SKM-1 treated with dmso at 0.1 percent for 144 hours (cell line): ENCODE data around the gene GLCCI1.
"Not testable (repeated sequence)": the region's sequence is repeated elsewhere in the genome, so short reads cannot be mapped to it uniquely, and the experiment has no call there.

Experiments
- DNase-seq: peaks from one replicate; lab custom pipeline; 2025; ENCODE audit not compliant: unreplicated experiment; lab: John Stamatoyannopoulos, UW

GLCCI1 gene

DNA sequence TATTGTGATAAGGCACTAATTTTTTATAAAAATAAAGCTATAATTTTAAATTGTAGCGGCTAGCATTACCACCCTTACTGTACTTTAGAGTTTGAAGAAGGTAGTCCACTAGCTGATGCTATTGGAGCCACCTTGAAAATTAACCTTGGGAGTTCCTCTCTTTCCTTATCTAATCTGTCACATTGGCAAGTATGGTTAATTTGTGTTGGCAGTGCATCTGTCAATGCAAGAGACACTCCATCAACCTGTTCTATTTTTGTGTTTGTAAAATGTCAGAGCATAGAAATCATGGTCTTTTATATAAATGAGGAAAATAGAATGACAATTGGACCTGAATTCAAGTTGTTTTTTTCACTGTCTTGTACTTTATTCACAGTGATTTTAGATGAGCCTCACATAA, 20.5 kb downstream of the GLCCI1 start:
- DNase-seq, result no peak

DNA sequence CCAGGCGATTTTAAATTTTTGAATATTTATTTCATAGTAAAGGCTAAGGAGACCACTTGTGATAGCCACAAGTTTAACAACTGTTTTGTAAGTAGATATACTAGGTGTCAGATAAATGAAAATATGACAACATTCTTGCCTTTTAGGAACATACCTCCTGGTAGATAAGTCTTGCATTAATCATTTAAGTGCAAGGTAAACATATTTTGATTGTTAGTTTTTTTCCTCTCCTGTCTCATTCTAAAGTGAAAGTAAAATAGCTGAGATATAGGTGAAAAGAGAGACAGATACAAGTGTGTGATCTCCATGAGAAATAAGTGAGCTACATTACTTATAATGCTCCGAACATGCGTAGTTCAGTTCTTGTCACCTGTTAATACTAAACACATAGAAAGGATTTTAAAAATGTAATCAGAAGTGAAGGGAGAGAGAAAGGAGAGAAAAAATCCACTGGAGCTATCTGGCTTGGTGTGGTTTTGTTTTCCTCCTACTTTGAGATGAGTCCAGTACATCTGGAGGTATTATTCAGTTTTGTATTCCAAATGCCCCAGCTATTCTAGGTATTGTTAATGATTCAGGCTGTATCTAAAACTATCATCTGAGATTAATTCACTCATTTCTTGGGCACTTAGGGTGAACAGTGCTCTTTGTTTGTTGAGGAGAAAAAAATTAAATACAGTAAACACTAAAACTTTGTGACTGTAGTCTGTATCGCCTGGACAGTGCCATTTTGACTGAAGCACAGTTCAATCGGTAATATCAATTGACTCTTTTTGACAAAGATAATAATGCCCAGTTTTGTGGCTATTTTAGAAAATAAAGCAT, 21.2 kb downstream of the GLCCI1 start:
- no peak for DNase-seq

DNA sequence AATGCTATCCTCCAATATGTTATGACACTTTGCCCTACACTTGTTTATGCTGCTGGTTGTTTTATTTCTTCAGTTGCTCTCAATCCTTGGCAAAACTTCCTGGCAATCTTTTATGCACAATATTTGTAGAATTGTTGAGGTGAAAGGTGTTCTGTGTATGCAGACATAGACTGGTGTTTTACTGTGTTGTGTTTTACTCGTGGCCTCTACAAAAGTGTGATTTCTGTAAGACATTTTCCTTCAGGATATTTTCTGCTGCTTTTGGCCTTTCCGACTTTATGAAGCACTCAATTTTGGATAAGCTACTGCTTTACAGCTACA, 21.8 kb downstream of the GLCCI1 start:
- no peak for DNase-seq

DNA sequence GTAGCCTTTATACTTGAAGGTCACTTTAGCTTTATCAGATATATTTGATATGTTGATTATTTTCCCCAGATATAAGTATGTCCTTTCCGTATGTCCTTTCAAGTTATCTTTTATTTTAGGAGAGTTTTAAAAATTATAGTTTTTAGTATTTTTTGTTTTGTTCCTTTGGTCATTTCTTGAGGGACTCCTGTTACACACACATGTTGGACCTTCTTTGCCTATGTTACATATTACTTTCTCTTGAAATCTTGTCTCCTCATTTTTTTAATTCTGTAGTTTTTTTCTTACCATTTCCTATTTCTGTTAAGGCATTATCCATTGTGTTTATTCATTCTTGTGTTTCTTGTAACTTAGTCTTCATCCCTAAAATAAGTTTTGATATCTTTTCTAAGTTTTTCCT, 23.9 kb downstream of the GLCCI1 start:
- DNase-seq, result no peak

DNA sequence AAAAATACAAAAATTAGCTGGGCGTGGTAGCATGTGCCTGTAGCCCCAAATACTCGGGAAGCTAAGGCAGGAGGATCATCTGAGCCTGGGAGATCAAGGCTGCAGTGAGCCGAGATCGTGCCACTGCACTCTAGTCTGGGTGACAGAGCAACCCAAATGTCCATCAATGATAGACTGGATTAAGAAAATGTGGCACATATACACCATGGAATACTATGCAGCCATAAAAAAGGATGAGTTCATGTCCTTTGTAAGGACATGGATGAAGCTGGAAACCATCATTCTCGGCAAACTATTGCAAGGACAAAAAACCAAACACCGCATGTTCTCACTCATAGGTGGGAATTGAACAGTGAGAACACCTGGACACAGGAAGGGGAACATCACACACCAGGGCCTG, 26.8 kb downstream of the GLCCI1 start:
- DNase-seq, result not testable (repeated sequence)

DNA sequence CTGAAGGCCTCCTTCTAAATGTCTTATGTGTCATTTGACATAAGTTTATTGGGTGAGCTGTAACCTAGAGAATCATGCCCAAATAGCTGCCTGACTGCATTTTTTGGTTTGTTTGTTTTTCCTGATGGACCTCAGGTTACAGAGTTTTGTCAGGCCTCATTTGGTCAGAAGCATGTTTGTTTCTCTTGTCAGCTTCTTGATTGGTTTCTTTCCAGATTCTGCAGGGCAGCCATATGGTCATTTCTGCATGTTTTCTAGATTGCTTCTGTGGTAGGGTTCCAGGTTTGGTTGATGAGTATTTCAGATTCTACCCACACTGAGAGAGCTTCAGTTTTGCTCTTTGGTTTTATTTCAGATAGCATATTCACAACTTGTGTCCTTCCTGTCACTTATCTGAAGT, 28.0 kb downstream of the GLCCI1 start:
- no peak for DNase-seq

DNA sequence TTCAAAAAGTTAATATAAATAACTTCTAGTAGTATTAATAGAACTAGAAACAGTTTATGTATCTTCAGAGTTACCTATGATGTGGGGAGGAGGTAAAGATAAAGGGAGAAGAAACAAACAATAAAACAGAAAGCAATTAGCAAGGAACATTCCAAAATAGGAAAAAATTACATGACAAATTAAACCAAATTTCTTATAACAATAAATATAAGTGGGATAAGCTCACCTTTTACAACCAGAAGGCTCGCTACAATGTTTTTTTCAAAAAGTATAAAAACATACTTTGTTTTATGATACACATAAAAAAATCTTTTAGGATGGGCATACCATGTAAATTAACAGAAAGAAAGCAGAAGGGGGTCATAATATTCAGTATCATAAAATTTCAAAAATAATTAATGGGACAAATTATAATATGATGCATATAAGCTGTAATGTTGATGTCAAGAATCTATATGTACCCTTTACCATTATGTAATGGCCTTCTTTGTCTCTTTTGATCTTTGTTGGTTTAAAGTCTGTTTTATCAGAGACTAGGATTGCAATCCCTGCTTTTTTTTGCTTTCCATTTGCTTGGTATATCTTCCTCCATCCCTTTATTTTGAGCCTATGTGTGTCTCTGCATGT, 31.8 kb downstream of the GLCCI1 start:
- DNase-seq, result no peak

DNA sequence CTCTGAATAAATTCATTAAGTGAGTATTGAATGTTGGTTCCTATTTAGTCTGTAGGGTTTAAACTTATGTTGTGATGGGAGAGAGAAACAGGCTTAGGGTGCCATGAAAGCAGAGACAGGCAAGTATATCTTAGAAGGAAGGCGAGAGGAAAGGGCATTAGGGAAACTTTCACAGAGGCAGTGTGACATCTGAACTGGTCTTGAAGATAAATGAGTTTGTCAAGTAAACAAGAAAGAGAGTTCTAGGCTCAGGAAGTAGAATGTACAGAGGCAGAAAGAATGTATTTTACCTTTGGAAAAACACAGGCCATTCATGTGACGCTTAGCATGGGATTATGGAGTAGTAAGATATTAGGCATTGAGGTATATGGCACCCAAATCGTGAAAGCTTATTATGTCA, 34.5 kb downstream of the GLCCI1 start:
- no peak for DNase-seq

DNA sequence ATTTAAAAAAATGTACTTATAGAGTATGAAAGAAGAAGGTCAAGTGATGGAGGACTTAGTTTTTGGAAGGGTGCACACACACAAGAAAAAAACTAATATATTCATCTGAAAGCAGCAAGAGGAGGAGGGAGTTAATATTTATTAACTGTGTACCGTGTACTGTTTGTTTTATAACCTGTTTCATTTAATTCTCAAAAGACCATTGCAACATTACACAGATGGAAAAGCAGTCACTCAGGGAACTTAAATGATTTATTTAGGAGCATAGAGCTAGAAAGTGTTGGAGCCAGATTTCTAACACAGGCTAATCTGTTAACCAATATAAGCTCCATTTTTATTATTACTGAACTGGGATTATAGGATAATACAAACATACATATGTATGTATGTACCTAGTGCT, 36.7 kb downstream of the GLCCI1 start:
- no peak for DNase-seq

DNA sequence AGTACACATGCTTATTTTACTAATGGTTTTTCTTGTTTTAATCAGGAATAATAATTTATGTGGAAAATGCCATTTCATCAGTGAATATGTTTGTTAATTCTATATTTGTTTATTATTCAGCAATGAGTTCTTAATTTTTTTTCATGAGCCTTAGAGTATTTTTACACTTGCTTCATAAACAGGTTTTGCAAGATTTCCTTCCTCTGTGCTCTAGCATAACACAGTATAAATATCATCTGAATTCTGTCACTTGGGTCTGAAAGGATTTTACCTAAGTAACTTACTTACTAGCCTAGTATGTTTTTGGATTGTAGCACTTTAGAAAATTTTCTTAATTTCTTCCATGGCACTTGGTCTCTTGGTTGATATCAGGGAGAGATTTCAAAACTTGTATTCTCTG, 45.8 kb downstream of the GLCCI1 start:
- DNase-seq, result no peak

DNA sequence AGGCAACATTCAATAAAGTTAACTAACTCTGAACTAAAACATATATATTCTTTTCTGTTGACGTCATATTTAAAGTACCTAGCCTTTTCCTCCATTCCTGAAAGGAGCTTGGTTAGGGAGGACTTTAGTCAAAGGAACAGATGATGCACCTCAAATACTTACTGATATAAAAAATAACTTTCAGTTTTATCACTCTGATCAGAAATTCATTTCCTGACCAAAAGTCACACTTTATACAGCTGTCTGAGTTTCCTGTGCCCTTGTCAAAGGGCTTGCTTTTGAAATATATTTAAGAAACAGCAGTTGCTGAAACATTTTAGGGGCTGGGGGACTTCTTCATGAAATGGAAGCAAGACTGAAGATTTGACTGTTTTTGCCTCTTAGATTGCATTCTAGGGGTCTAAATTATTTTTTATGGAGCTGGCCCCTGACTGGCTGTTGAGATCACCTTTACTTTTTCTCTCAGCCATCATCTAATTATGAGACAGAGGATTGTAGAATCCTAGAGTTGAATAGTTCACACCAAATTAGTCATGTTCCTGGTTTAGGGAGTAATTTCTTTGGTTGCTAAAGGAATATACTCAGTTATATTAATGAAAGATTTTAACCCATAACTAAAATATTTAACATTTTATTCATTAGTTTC, 46.6 kb downstream of the GLCCI1 start:
- no peak for DNase-seq

DNA sequence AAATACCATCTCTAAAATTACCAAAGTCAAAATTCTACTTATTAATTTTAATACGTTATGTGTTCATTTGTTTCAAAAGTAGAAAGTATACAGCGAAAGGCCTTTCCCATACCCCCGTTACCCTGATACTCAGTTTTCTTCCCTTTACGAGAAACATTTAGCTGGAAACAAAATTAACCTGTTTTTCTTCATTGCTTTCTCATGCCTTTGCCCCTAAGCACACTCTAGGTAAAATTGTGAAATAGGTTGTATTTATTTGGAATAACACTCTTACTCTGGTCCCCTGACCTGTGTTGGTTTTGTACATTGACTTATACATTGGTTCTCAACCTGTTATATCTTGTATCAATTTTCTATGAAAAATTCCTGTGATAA, 47.1 kb downstream of the GLCCI1 start:
- DNase-seq, result no peak

DNA sequence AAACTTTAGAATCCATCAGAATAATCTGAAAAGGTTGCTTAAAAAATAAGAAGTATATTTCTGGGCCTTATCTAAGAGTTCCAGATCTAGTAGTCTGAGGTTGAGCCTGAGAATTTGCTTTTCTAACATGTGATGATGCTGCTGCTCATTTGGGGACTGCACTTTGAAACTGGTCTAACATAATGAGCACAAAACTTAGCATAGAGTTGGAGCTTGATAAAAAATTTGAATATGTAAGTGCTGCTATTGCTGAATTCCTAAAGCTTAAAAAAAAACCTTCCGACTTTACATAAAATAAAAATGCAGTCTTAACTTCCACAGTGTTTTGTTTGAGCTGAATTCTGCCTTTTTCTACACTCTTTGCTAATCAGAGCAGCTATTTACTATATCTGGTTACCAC, 48.8 kb downstream of the GLCCI1 start:
- DNase-seq, result no peak

DNA sequence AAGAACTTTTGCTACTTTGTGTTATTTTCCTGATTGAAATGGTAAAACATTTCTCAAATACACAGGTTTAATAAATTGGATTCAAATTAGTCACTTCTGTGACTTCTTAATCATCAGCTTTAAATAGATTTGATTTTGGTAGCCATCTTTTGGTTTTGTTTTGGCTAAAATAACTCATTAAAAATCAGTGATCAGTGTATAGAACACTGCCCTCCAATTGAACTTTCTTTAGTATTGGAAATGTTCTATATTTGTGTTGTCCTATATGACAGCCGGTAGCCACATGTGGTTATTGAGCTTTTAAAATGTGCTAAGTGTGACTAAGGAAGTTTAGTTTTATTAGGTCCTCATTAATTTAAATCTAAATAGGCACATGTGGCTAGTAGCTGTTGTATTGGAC, 50.4 kb downstream of the GLCCI1 start:
- no peak for DNase-seq

DNA sequence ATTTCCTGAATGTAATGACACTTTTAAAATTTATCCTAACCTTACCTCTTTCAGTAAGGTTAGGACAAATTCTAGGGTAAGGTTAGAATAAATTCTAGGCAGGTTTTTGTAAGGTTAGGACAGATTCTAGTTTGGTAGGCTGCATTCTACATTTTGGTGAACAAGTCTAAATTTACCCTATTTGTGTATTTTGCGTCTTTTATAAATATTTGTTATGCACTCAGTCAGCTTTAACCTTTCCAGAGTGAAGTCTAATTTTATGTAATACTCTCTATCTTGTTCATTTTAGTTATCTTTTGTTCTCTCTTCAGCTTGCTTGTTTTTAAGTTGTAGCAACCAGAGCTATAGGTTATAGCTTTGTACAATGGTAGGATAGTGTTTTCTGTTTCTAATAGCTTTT, 54.0 kb downstream of the GLCCI1 start:
- DNase-seq, result no peak

DNA sequence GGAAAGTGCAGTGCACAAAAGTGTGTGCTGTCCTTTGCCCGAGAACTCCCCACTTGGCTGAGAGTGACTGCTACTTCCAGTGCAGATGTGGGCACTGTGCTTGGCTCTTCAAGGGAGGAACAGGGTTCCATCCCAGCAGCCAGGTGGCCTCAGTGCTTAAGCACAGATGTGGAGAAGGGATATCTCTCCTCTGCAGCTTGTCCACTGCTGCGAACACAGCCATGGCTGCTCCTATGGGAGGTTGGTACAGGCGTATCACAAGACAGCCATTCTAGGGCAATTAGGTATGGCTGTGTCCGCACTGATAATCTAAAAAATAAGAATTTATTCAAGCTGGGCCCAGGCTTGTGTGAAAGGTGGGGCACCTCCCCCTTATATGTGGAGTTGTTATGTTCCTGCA, 66.6 kb downstream of the GLCCI1 start:
- no peak for DNase-seq

DNA sequence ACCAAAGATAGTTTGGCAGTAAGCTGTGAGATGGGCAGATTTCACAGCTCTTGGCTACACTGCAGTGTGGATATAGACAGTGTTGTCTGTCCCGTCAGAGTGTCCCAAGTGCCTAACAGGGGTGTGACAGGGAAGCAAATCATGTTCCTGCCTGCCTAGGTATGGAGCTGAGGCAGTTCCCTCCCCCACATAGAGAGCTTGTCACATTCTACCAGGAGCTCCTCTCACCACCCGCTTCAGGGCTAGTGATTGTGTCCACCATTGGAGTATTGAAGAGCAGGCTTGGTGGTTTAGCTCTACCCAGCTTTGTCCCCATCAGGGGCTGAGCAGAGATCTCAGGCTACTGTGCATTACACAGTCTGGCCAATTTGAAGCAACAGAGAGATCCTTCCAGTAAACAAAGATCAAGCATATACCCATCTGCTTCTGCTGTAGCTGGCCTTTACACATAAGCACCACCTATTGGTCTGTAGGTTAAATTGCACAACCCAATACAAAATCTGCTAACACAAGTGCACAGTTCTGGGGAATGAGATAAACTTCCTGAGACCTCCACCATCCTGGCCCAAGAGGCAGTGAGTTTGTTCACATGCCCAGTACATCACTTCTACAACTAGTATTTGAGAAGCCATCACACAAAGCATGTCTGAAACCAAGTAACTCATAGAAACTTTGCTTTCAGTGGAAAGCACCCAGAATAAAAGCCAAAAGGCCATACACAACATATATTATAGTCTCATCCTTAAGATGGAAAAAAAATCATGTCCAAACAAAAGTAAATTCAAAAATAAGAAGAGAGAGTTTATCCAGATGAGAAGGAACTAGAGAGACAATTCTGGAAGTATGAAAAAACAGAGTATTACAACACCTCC, 67.3 kb downstream of the GLCCI1 start:
- DNase-seq, result peak; percentile 41

DNA sequence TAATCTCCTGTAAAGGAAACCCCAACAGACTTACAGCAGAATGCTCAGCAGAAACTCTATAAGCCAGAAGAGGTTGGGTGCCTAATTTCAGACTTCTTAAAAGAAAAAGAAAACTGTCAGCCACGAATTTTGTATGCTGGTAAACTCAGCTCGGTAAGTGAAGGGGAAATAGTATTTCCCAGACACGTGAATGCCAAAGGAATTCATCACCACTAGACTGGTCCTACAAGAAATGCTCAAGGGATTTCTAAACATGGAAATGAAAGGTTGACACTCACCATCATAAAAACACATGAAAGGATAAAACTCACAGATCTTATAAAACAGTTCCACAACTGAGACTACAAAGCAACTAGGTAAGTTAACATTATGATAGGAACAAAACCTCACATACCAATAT, 68.6 kb downstream of the GLCCI1 start:
- DNase-seq, result no peak

DNA sequence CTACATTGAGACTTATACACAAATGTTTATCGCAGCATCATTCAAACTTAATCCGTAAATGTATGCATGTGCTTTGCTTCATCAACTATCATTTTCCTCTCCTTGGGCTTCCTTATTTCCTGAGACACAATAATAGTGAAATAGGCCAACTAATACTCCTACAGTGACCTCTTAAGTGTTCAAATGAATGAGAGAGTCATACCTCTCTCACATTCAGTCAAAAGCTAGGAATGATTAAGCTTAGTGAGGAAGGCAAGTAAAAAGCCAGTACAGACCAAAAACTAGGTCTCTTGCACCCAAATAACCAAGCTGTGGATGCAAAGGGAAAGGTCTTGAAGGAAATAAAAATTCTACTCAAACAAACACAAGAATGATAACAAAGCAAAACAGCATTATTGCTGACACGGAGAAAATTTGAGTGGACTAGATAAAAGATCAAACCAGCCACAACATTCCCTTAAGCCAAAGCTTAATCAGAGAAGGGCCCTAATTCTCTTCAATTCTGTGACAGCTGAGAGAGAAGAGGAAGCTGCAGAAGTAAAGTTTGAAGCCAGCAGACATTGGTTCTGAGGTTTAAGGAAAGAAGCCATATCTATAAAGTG, 72.3 kb downstream of the GLCCI1 start:
- DNase-seq, result no peak

DNA sequence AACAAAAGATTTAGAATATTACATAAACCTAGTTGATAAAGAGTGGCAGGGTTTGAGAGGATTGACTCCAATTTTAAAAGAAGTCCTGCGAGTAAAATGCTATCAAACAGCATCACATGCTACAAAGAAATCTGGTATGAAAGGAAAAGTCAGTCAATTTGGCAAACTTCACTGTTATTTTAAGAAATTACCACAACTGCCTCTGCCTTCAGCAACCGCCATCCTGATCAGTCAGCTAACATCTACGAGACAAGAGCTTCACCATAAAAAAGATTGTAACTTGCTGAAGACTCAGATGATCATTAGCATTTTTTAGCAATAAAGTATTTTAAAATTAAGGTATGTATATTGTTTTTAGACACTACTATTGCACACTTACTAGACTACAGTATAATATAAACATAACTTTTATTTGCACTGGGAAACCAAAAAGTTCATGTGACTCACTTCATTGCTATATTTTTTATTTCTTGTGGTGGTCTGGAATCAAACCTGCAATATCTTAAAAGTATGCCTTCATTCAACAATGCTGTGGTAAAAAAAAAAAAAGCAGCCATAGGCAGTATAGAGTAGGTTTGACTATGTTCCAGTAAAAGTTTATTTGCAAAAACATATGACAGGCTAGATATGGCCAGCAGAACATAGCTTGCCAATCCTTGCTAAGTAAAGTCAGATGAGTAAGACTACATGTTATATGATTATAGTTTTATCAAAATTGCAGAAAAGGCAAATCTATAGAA, 74.4 kb downstream of the GLCCI1 start:
- no peak for DNase-seq
